H9 (cell line): ENCODE results near the gene SCGB1C1. TPM values are rescaled to one million over a fixed set of nuclear protein-coding genes. Genes with fewer than 3 reads are reported as not detected.

Experiments used
- DNase-seq: peaks from one replicate; pipeline ENCODE4 v3.0.0-alpha.2; 2017
- H2AFZ ChIP-seq: one replicate; pipeline ENCODE4 v1.6.1; 2013; ENCODE audit warnings: mild to moderate bottlenecking, low read length, control low read depth, moderate library complexity
- H2AK5ac ChIP-seq: 2 replicates; pipeline ENCODE4 v1.6.1; 2013; ENCODE audit warnings: low read length, control low read depth, mixed read lengths; ENCODE audit not compliant: insufficient read length
- H2BK120ac ChIP-seq: one replicate; pipeline ENCODE4 v1.6.1; 2013; ENCODE audit warnings: low read depth, mild to moderate bottlenecking, low read length, control low read depth, inconsistent platforms; ENCODE audit not compliant: poor library complexity, severe bottlenecking
- H2BK12ac ChIP-seq: 2 replicates; pipeline ENCODE4 v1.6.1; 2013; ENCODE audit warnings: low read length, control low read depth, mixed read lengths, low read depth; ENCODE audit not compliant: insufficient read length
- H2BK15ac ChIP-seq: 2 replicates; pipeline ENCODE4 v1.6.1; 2013; ENCODE audit warnings: low read depth, low read length, control low read depth
- H2BK20ac ChIP-seq: one replicate; pipeline ENCODE4 v1.6.1; 2013; ENCODE audit warnings: low read depth, mild to moderate bottlenecking, low read length, control low read depth, inconsistent platforms; ENCODE audit not compliant: poor library complexity, severe bottlenecking
- H2BK5ac ChIP-seq: 2 replicates; pipeline ENCODE4 v1.6.1; 2013; ENCODE audit warnings: low read length, control low read depth, mixed read lengths; ENCODE audit not compliant: insufficient read length
- H3K14ac ChIP-seq: 2 replicates; pipeline ENCODE4 v1.6.1; 2013; ENCODE audit warnings: low read length, control low read depth; ENCODE audit not compliant: insufficient read depth
- H3K18ac ChIP-seq: 2 replicates; pipeline ENCODE4 v1.6.1; 2013; ENCODE audit warnings: low read depth, mild to moderate bottlenecking, mixed read lengths, low read length, control low read depth; ENCODE audit not compliant: insufficient read length
- H3K23ac ChIP-seq: 2 replicates; pipeline ENCODE4 v1.6.1; 2013; ENCODE audit warnings: low read length, control low read depth, mixed read lengths, low read depth; ENCODE audit not compliant: insufficient read length
- H3K23me2 ChIP-seq: 2 replicates; pipeline ENCODE4 v1.6.1; 2013; ENCODE audit warnings: low read depth, mild to moderate bottlenecking, mixed read lengths, low read length, control low read depth; ENCODE audit not compliant: insufficient read length, poor library complexity, severe bottlenecking
- H3K27ac ChIP-seq: 2 replicates; pipeline ENCODE4 v1.5.1; 2013; ENCODE audit warnings: low read length, control low read depth, mixed read lengths, low read depth; ENCODE audit not compliant: insufficient read length
- H3K27me3 ChIP-seq: 2 replicates; pipeline ENCODE4 v1.6.1; 2013; ENCODE audit warnings: low read length, control low read depth, inconsistent platforms; ENCODE audit not compliant: insufficient read depth
- H3K4ac ChIP-seq: 2 replicates; pipeline ENCODE4 v1.6.1; 2013; ENCODE audit warnings: low read depth, mild to moderate bottlenecking, control low read depth, inconsistent platforms, low read length, moderate library complexity
- H3K4me1 ChIP-seq: 2 replicates; pipeline ENCODE4 v1.6.1; 2013; ENCODE audit warnings: low read length, control low read depth, inconsistent platforms; ENCODE audit not compliant: insufficient read depth
- H3K4me2 ChIP-seq: 2 replicates; pipeline ENCODE4 v1.6.1; 2013; ENCODE audit warnings: low read length, control low read depth, mixed read lengths; ENCODE audit not compliant: insufficient read length, insufficient read depth
- H3K56ac ChIP-seq: 2 replicates; pipeline ENCODE4 v1.6.1; 2013; ENCODE audit warnings: low read depth, mild to moderate bottlenecking, mixed read lengths, low read length, control low read depth; ENCODE audit not compliant: insufficient read length
- H3K79me1 ChIP-seq: 2 replicates; pipeline ENCODE4 v1.6.1; 2013; ENCODE audit warnings: low read depth, mild to moderate bottlenecking, moderate library complexity, low read length, control low read depth, inconsistent platforms; ENCODE audit not compliant: insufficient read depth, poor library complexity, severe bottlenecking
- H3K79me2 ChIP-seq: 2 replicates; pipeline ENCODE4 v1.6.1; 2013; ENCODE audit warnings: low read length, control low read depth, inconsistent platforms; ENCODE audit not compliant: insufficient read depth
- H3K9ac ChIP-seq: 2 replicates; pipeline ENCODE4 v1.6.1; 2013; ENCODE audit warnings: low read length, control low read depth, mixed read lengths; ENCODE audit not compliant: insufficient read length; ENCODE audit errors: extremely low read depth
- H3K9me3 ChIP-seq: one replicate; pipeline ENCODE4 v1.6.1; 2013; ENCODE audit warnings: low read depth, low read length, inconsistent platforms; ENCODE audit not compliant: control insufficient read depth
- H3T11ph ChIP-seq: one replicate; pipeline ENCODE4 v1.6.1; 2013; ENCODE audit warnings: mild to moderate bottlenecking, low read length, control low read depth, inconsistent platforms
- H4K20me1 ChIP-seq: one replicate; pipeline ENCODE4 v1.6.1; 2013; ENCODE audit not compliant: control insufficient read depth, insufficient read length, insufficient read depth
- H4K5ac ChIP-seq: 2 replicates; pipeline ENCODE4 v1.6.1; 2013; ENCODE audit warnings: low read depth, mild to moderate bottlenecking, mixed read lengths, low read length, control low read depth; ENCODE audit not compliant: insufficient read length
- H4K8ac ChIP-seq: replicated peaks from 2 replicates; pipeline ENCODE4 v1.6.1; 2013; ENCODE audit warnings: low read length, control low read depth, mixed read lengths, low read depth; ENCODE audit not compliant: insufficient read length
- H4K91ac ChIP-seq: 2 replicates; pipeline ENCODE4 v1.6.1; 2013; ENCODE audit warnings: low read depth, mild to moderate bottlenecking, moderate library complexity, mixed read lengths, low read length, control low read depth; ENCODE audit not compliant: insufficient read length
- H3K27ac Mint-ChIP-seq, 3 experiments: 2 replicates in 2 of 3; 3 replicates in 1 of 3; pipeline ENCODE4 v1.8.0; 2020 to 2021; ENCODE audit warnings: mixed read lengths in 3 of 3, mild to moderate bottlenecking in 1 of 3, moderate library complexity in 1 of 3
- H3K27me3 Mint-ChIP-seq: 2 replicates; pipeline ENCODE4 v1.8.0; 2021; ENCODE audit warnings: low read depth, mild to moderate bottlenecking, moderate library complexity, mixed read lengths
- H3K36me3 Mint-ChIP-seq, 3 experiments: 2 replicates in 2 of 3; 3 replicates in 1 of 3; pipeline ENCODE4 v1.8.0; 2020 to 2021; ENCODE audit warnings: low read depth in 3 of 3, mixed read lengths in 3 of 3; ENCODE audit not compliant: insufficient read depth in 1 of 3
- H3K4me1 Mint-ChIP-seq, 2 experiments: 2 replicates each; pipeline ENCODE4 v1.8.0; 2020; ENCODE audit warnings: mixed read lengths in 2 of 2
- H3K4me3 Mint-ChIP-seq, 2 experiments: 2 replicates in 1 of 2; 3 replicates in 1 of 2; pipeline ENCODE4 v1.8.0; 2020 to 2021; ENCODE audit warnings: mild to moderate bottlenecking in 2 of 2, mixed read lengths in 2 of 2, moderate library complexity in 1 of 2
- H3K9me3 Mint-ChIP-seq, 2 experiments: 2 replicates in 1 of 2; 3 replicates in 1 of 2; pipeline ENCODE4 v1.8.0; 2020; ENCODE audit warnings: mild to moderate bottlenecking in 2 of 2, mixed read lengths in 2 of 2, moderate library complexity in 1 of 2
- WGBS: extraction: QIAGEN DNeasy Blood & Tissue Kit; methylation state at CpG from one replicate; pipeline ENCODE4 v1.1.7; 2013; ENCODE audit warnings: missing lambda C conversion rate, low lambda C conversion rate, mixed read lengths; ENCODE audit not compliant: insufficient read length; ENCODE audit errors: extremely low coverage; 5-methylcytosine and 5-hydroxymethylcytosine counted together
- total RNA-seq: library from RNA; stranded (reverse); gene quantifications from 2 replicates; pipeline ENCODE4 v1.2.1, GENCODE V29; 2021
- TF ChIP-seq, protein P1 (sequence below): fragments of 200-600 bp; sonication (generic); conservative IDR thresholded peaks from 3 replicates; pipeline ENCODE4 v1.8.0; 2021; ENCODE audit warnings: antibody characterized with exemption, mild to moderate bottlenecking

Gene SCGB1C1
- total RNA-seq, 1 experiment from 2014 or later: not detected

DNA sequence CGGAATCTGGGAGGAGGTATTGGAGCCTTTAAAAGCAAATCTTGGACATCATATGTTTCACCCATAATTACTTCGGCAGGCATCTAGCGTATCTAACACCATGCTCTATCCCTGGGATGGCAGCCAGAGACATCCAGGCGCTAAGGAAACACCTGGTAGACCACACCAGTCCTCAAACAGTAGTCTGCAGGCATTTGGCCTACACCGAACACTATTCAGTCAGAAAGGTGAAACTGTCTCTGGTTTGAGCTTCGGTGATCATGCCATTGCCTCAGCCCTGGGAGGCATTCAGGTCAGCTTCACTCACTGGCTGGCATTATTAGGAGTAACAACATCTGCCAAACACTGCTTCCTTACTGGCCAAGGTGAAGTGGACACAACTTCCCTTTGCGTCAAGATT, 31.5 kb downstream of the SCGB1C1 start:
- H3K4me1 ChIP-seq: no peaks in the 10 kb centered on the region
- no peak overlapping the region for H2AK5ac ChIP-seq
- no peak overlapping the region for H3K56ac ChIP-seq
- H3K23ac ChIP-seq: no peak overlapping the region
- no peak overlapping the region for H4K5ac ChIP-seq
- DNase-seq: no peak
- no peak overlapping the region for H3K4ac ChIP-seq
- no peaks in the 10 kb centered on the region for H4K20me1 ChIP-seq
- no peak overlapping the region for H3K14ac ChIP-seq
- no peak overlapping the region for H3T11ph ChIP-seq
- no peak overlapping the region for H3K27ac ChIP-seq
- no peak overlapping the region for H4K8ac ChIP-seq
- no peak overlapping the region for H3K4me2 ChIP-seq
- Mint-ChIP-seq H3K36me3 (peaks cover 0 to 5% (median 4%) of the 10 kb centered on the region in 3 experiments; a peak in 3 of 7 replicates), H3K27ac (no peak overlapping the region), H3K4me3 (no peak overlapping the region), H3K4me1 (no peaks in the 10 kb centered on the region), H3K27me3 (peaks cover 1% of the 10 kb centered on the region; the same call in 1 of the 2 replicates), H3K9me3 (no peaks in the 10 kb centered on the region)
- no peak overlapping the region for H2BK5ac ChIP-seq
- no peak overlapping the region for H2BK15ac ChIP-seq
- H3K27me3 ChIP-seq: no peaks in the 10 kb centered on the region
- H3K23me2 ChIP-seq: no peaks in the 10 kb centered on the region
- no peaks in the 10 kb centered on the region for H3K9me3 ChIP-seq
- no peak overlapping the region for H2BK12ac ChIP-seq
- H2AFZ ChIP-seq: no peak overlapping the region
- WGBS: no CpG with 5 or more reads among the region's 7 CpGs
- H2BK20ac ChIP-seq: no peak overlapping the region
- H3K79me2 ChIP-seq: no peaks in the 10 kb centered on the region
- H2BK120ac ChIP-seq: no peak overlapping the region
- H3K79me1 ChIP-seq: no peaks in the 10 kb centered on the region
- H3K18ac ChIP-seq: no peak overlapping the region
- TF ChIP-seq, protein P1, sequence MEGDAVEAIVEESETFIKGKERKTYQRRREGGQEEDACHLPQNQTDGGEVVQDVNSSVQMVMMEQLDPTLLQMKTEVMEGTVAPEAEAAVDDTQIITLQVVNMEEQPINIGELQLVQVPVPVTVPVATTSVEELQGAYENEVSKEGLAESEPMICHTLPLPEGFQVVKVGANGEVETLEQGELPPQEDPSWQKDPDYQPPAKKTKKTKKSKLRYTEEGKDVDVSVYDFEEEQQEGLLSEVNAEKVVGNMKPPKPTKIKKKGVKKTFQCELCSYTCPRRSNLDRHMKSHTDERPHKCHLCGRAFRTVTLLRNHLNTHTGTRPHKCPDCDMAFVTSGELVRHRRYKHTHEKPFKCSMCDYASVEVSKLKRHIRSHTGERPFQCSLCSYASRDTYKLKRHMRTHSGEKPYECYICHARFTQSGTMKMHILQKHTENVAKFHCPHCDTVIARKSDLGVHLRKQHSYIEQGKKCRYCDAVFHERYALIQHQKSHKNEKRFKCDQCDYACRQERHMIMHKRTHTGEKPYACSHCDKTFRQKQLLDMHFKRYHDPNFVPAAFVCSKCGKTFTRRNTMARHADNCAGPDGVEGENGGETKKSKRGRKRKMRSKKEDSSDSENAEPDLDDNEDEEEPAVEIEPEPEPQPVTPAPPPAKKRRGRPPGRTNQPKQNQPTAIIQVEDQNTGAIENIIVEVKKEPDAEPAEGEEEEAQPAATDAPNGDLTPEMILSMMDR: no peak
- H4K91ac ChIP-seq: no peak overlapping the region
- H3K9ac ChIP-seq: no peak overlapping the region
